ENCODE data around the gene KLHL6. TPM values are rescaled to one million over a fixed set of nuclear protein-coding genes. Genes with fewer than 3 reads are reported as not detected.

The KLHL6 gene
- total RNA-seq, 1 experiment from 2014 or later, result 0.03 TPM

DNA sequence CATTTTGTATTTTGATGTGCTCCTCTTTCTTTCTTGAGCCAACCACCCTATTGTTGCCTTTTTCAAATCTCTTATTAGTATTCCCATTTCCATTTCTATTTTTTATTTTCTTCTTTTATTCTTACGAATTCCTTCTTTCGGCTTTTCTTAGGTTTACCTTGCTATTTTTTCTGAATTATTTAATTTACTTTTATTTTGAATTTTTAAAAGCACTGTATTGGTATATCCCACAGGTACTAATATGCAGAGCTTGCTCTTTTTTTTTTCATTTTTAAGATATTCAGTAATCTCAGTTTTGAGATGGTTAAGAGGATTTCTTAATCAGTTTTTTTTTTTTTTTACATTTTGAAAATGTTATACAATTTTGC lies 108.7 kb downstream of the KLHL6 start:
- peak overlapping the region; percentile 80 to 89 for H3K4me3 ChIP-seq (ENCODE audit: low read depth in 2 of 2, low read length in 2 of 2)
- peaks cover 2% of the 10 kb centered on the region; the same call in 1 of the 2 replicates for H3K27me3 ChIP-seq (ENCODE audit: control insufficient read depth, insufficient read depth, low read length)
- H3K9me3 ChIP-seq (ENCODE audit: control insufficient read depth, insufficient read depth, low read depth, low read length), result peaks cover 28% of the 10 kb centered on the region; the same call in 1 of the 2 replicates
- ChIA-PET CTCF (no interaction called here), POLR2A (no interaction called here)
- H3K27ac ChIP-seq (ENCODE audit: low read length), result peak overlapping the region; percentile 91
- in situ Hi-C loops (cut with HindIII; ENCODE audit: low pct_unique_long_range_greater_than_20kb, low sequenced_read_pairs), result no loop called here
- no peak for DNase-seq (ENCODE audit: low read depth, low spot score)
- H3K36me3 ChIP-seq (ENCODE audit: control insufficient read depth, insufficient read depth, low read length), result no peaks in the 10 kb centered on the region
- no peak for ATAC-seq
- intact Hi-C loops (cut with micrococcal nuclease; ENCODE audit: unreplicated experiment), result no loop called here
- H3K4me1 ChIP-seq (ENCODE audit: control insufficient read depth, insufficient read depth, low read length), result peaks cover 18% of the 10 kb centered on the region
- BruUV-seq (replicated peaks), result no TSS peak
- TF ChIP-seq, protein P1, sequence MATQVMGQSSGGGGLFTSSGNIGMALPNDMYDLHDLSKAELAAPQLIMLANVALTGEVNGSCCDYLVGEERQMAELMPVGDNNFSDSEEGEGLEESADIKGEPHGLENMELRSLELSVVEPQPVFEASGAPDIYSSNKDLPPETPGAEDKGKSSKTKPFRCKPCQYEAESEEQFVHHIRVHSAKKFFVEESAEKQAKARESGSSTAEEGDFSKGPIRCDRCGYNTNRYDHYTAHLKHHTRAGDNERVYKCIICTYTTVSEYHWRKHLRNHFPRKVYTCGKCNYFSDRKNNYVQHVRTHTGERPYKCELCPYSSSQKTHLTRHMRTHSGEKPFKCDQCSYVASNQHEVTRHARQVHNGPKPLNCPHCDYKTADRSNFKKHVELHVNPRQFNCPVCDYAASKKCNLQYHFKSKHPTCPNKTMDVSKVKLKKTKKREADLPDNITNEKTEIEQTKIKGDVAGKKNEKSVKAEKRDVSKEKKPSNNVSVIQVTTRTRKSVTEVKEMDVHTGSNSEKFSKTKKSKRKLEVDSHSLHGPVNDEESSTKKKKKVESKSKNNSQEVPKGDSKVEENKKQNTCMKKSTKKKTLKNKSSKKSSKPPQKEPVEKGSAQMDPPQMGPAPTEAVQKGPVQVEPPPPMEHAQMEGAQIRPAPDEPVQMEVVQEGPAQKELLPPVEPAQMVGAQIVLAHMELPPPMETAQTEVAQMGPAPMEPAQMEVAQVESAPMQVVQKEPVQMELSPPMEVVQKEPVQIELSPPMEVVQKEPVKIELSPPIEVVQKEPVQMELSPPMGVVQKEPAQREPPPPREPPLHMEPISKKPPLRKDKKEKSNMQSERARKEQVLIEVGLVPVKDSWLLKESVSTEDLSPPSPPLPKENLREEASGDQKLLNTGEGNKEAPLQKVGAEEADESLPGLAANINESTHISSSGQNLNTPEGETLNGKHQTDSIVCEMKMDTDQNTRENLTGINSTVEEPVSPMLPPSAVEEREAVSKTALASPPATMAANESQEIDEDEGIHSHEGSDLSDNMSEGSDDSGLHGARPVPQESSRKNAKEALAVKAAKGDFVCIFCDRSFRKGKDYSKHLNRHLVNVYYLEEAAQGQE (IDR thresholded peaks at IDR 0.05; ENCODE audit: insufficient read depth in 1 of 2, low read depth in 2 of 2, low read length in 1 of 2), result no peak
- TF ChIP-seq, protein P2, sequence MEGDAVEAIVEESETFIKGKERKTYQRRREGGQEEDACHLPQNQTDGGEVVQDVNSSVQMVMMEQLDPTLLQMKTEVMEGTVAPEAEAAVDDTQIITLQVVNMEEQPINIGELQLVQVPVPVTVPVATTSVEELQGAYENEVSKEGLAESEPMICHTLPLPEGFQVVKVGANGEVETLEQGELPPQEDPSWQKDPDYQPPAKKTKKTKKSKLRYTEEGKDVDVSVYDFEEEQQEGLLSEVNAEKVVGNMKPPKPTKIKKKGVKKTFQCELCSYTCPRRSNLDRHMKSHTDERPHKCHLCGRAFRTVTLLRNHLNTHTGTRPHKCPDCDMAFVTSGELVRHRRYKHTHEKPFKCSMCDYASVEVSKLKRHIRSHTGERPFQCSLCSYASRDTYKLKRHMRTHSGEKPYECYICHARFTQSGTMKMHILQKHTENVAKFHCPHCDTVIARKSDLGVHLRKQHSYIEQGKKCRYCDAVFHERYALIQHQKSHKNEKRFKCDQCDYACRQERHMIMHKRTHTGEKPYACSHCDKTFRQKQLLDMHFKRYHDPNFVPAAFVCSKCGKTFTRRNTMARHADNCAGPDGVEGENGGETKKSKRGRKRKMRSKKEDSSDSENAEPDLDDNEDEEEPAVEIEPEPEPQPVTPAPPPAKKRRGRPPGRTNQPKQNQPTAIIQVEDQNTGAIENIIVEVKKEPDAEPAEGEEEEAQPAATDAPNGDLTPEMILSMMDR (IDR thresholded peaks at IDR 0.05), result no peak
- TF ChIP-seq POLR2AphosphoS5 (IDR thresholded peaks at IDR 0.05; ENCODE audit: low read depth, low read length) (no peak), TCF7L2 (IDR thresholded peaks at IDR 0.05; ENCODE audit: low read depth, low read length) (no peak), SIN3A (IDR thresholded peaks at IDR 0.05; ENCODE audit: borderline replicate concordance, insufficient read depth, low read depth, low read length) (no peak)

DNA sequence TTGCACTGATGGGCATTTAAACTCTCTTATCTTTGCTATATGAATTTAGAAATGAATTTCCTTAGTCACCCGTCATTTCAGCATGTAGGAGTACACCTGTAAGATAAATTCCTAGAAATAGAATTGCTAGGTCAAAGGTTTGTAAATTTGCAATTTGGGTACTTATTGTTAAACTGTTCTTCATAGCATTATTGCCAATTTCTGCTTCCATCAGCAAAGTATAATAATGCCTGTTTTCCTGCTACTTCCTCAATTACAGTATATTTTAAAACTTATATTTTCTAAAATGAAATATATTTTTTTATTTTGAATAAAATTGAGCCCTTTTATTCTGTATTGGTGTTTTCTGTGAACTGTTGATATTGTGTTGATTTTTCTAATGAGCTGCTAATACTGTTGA lies 110.8 kb downstream of the KLHL6 start:
- H3K4me1 ChIP-seq (ENCODE audit: control insufficient read depth, insufficient read depth, low read length), result peaks cover 18% of the 10 kb centered on the region
- ChIA-PET POLR2A (no interaction called here), CTCF (no interaction called here)
- in situ Hi-C loops (cut with HindIII; ENCODE audit: low pct_unique_long_range_greater_than_20kb, low sequenced_read_pairs) (no loop called here), intact Hi-C loops (cut with micrococcal nuclease; ENCODE audit: unreplicated experiment) (no loop called here)
- H3K27me3 ChIP-seq (ENCODE audit: control insufficient read depth, insufficient read depth, low read length), result peaks cover 2% of the 10 kb centered on the region; the same call in 1 of the 2 replicates
- DNase-seq (ENCODE audit: low read depth, low spot score) (no peak), ATAC-seq (no peak)
- no peaks in the 10 kb centered on the region for H3K36me3 ChIP-seq (ENCODE audit: control insufficient read depth, insufficient read depth, low read length)
- no peak overlapping the region for H3K4me3 ChIP-seq (ENCODE audit: low read depth in 2 of 2, low read length in 2 of 2)
- TF ChIP-seq TCF7L2 (IDR thresholded peaks at IDR 0.05; ENCODE audit: low read depth, low read length) (no peak), SIN3A (IDR thresholded peaks at IDR 0.05; ENCODE audit: borderline replicate concordance, insufficient read depth, low read depth, low read length) (no peak), POLR2AphosphoS5 (IDR thresholded peaks at IDR 0.05; ENCODE audit: low read depth, low read length) (no peak)
- TF ChIP-seq, protein P1 (IDR thresholded peaks at IDR 0.05; ENCODE audit: insufficient read depth in 1 of 2, low read depth in 2 of 2, low read length in 1 of 2), result no peak
- TF ChIP-seq, protein P2 (IDR thresholded peaks at IDR 0.05), result no peak
- H3K9me3 ChIP-seq (ENCODE audit: control insufficient read depth, insufficient read depth, low read depth, low read length), result peaks cover 28% of the 10 kb centered on the region; the same call in 1 of the 2 replicates
- no TSS peak for BruUV-seq (replicated peaks)
- no peak overlapping the region for H3K27ac ChIP-seq (ENCODE audit: low read length)
